Mucosa of descending colon (tissue), 3 donors: ENCODE data around the gene GALNS. TPM values are rescaled to one million over a fixed set of nuclear protein-coding genes. Genes with fewer than 3 reads are reported as not detected.
"Not testable (repeated sequence)": the region's sequence is repeated elsewhere in the genome, so short reads cannot be mapped to it uniquely, and the experiment has no call there.

Source experiments
- ATAC-seq: fragments of 200-7000 bp; cut with Tn5 transposase; one replicate; pipeline ENCODE4 v1.9.1; 2020; ENCODE audit warnings: mild to moderate bottlenecking, moderate library complexity
- DNase-seq, 3 donors: peaks; one replicate each; pipeline ENCODE4 v3.0.0-alpha.2; 2020
- H3K36me3 ChIP-seq: fragments of 200-600 bp; one replicate; pipeline ENCODE4 v1.8.0; 2021; ENCODE audit warnings: low read depth, mild to moderate bottlenecking
- H3K4me1 ChIP-seq: fragments of 200-600 bp; one replicate; pipeline ENCODE4 v1.8.0; 2021; ENCODE audit warnings: low read depth, mild to moderate bottlenecking
- H3K4me3 ChIP-seq: fragments of 200-600 bp; one replicate; pipeline ENCODE4 v1.8.0; 2021; ENCODE audit warnings: mild to moderate bottlenecking
- H3K9me3 ChIP-seq: fragments of 200-600 bp; one replicate; pipeline ENCODE4 v1.8.0; 2021; ENCODE audit warnings: mild to moderate bottlenecking
- intact Hi-C, 2 donors: fragments of 100-400 bp; cut with DNase I in 1 of 2; cut with micrococcal nuclease in 1 of 2; formaldehyde crosslinking; loops; one replicate each; pipeline versions ENCODE4 v1.11.0 to v1.11.1; 2022; cut with DNase I, micrococcal nuclease
- total RNA-seq, 3 donors: library from RNA; stranded (reverse); fragmentation: NEBNext Ultra II Directional in 2 of 3; extraction: Animal tissue kit (Norgen Biotek cat#: 25700) in 2 of 3; gene quantifications; one replicate each; pipeline versions ENCODE4 v1.2.1 to v1.2.4, GENCODE V29; 2021 to 2023
- TF ChIP-seq, protein P1 (sequence below): fragments of 200-600 bp; IDR thresholded peaks from one replicate; pipeline ENCODE4 v1.8.0; 2022; ENCODE audit warnings: antibody characterized with exemption, mild to moderate bottlenecking
- donor health status: DM: no; HTN: no; CAD: no; lungs with moderate emphysema.
- donor health status: DM: no; HTN: no; CAD: no.
- donor health status: DM: no; HTN: yes; CAD: no.

GALNS gene
- total RNA-seq, 3 donors from 2014 or later: 37.4 to 65.3 (median 44.0) TPM

DNA sequence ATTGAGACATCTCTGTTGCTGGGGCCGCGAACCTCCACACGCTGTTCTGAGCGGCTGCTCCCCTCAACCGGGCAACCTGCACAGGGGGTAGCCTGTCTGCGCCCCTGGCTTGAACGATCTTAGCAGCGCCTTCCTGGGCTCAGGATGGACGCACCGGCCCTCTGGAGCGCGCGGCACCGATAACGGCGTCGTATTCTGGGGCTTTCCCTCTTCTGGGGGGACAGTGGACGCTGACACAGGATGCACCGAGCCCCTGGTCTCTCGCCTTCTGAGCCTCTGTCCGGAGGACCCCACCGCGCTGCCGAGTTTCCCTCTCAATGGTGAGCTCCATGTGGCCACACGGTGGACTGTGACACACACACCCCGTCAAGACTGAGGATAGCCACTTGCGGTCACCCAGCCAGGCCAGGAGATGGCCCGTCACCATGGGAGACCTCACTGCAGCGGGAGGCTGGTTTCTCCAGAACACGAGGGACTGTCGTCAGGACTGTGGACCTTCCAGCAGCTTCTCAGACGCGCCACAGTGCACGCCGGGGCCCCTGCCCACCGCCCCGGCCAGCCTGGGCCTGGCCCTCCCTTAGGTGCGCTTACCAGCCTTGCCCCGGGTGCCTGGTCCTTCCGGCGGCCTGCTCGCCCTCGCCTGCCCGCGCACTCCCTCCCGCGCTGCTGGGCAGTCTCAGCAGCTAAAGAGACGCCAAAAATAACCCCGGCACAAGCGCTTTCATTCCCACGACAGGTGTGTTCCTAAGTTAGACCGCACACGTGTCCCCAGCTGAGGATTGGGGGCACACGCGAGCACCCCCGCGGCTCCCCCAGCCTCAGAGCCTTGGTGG is 39.7 kb upstream of the GALNS start:
- intact Hi-C loops: no loop called here
- DNase-seq: no peak

DNA sequence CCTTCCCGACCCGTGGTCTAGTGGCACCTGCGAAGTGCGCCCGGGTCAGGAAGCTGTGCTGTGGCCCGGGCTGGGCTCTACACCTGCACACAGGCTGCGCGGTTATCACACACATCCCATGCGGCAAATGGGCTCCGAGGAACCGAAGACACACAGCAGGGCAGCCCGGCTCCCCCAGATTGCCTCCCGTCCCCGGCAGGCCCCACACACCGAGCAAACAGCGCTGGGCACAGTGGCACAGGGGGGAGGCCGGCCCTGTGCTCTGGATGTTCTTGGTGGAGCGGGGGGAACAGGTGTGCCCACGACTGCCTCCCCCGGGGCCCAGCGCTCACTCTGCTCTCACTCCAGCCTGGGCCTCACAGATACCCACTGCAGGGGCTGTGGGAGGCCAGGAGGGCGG is 38.6 kb upstream of the GALNS start:
- no peak for DNase-seq
- no peaks in the 10 kb centered on the region for H3K36me3 ChIP-seq
- no peaks in the 10 kb centered on the region for H3K9me3 ChIP-seq
- no peak overlapping the region for H3K4me3 ChIP-seq
- intact Hi-C loops: no loop called here
- no peaks in the 10 kb centered on the region for H3K4me1 ChIP-seq
- ATAC-seq: no peak
- TF ChIP-seq, protein P1, sequence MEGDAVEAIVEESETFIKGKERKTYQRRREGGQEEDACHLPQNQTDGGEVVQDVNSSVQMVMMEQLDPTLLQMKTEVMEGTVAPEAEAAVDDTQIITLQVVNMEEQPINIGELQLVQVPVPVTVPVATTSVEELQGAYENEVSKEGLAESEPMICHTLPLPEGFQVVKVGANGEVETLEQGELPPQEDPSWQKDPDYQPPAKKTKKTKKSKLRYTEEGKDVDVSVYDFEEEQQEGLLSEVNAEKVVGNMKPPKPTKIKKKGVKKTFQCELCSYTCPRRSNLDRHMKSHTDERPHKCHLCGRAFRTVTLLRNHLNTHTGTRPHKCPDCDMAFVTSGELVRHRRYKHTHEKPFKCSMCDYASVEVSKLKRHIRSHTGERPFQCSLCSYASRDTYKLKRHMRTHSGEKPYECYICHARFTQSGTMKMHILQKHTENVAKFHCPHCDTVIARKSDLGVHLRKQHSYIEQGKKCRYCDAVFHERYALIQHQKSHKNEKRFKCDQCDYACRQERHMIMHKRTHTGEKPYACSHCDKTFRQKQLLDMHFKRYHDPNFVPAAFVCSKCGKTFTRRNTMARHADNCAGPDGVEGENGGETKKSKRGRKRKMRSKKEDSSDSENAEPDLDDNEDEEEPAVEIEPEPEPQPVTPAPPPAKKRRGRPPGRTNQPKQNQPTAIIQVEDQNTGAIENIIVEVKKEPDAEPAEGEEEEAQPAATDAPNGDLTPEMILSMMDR: no peak

More for the DNA sequence above, 39.7 kb upstream of the GALNS start:
- ATAC-seq: no peak
- H3K4me1 ChIP-seq: no peaks in the 10 kb centered on the region
- H3K36me3 ChIP-seq: no peaks in the 10 kb centered on the region
- no peak overlapping the region for H3K4me3 ChIP-seq
- TF ChIP-seq, protein P1: no peak
- no peaks in the 10 kb centered on the region for H3K9me3 ChIP-seq

DNA sequence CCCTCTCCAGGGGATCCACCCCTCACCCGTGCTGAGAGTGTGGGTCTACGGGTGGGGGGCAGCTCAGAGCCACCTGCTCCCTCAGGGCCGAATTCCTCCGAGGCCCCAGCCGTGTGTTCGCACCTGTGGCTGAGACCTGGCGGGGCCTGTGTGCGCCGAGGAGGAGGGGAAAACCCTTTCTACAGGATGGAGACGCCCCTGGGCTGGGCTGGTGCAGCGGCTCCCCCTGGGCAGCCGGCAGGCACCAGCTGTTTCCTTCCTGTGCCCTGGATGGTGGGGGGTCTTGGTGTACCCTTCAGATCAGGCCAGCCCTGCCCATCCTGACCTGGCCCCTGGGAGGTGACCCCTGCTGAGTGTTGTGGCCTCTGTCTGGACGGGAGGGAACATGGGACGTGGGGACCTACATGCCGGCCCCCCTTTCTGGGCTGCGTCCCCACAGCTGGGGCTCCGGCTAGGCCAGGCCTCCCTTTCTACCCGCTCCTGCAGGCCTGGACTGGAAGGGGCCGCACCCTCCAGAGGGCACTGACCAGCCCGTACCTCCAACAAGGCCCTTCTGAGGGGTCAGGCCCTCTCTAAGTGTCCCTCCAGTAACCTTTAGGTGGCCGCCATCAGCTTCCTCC is 38.0 kb upstream of the GALNS start:
- TF ChIP-seq, protein P1: no peak
- intact Hi-C loops: no loop called here
- ATAC-seq: no peak
- Histone ChIP-seq H3K4me3 (no peak overlapping the region), H3K4me1 (no peaks in the 10 kb centered on the region), H3K36me3 (no peaks in the 10 kb centered on the region), H3K9me3 (no peaks in the 10 kb centered on the region)
- no peak for DNase-seq

DNA sequence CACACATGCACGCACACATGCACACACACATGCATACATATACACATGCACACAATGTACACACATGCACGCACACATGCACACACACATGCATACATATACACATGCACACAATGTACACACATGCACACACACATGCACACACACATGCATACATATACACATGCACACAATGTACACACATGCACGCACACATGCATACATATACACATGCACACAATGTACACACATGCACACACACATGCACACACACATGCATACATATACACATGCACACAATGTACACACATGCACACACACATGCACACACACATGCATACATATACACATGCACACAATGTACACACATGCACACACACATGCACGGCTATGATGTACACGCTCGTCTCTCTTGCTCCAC is 37.5 kb upstream of the GALNS start:
- ATAC-seq, H3K4me1 ChIP-seq, DNase-seq, H3K9me3 ChIP-seq, H3K4me3 ChIP-seq, H3K36me3 ChIP-seq, intact Hi-C loops: not testable (repeated sequence)

DNA sequence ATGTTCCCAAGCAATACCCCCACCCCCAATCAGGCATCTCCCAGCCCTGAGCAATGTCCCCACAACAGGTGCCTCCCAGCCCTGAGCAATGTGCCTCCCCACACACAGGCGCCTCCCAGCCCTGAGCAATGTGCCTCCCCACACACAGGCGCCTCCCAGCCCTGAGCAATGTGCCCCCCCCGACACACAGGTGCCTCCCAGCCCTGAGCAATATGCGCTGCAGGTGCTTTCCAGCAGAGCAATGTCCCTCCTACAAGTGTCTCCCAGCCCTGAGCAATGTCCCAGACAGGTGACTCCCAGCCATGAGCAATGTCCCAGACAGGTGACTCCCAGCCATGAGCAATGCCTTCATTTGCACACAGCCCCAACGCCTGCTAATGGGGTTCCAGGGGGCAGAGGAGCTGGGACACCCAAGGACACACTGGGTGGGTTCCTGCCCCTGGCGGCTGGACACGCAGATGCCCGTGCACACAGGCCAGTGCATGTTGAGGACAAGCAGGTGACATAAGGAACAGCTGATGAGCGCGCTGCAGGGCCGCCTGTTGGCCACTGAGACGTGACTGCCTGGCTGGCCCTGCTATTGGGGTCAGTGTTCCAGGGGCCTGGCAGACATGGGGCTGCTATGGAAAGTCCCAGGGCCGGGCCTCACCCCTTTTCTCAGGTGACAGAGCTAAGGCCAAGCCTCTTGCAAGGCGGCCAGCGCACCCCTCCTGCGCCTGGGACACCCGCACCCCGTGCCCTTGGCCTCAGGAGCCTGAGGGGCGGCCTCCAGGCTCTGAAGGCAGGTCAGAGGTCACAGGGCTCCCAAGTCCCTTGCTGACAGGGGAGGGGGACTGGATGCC is 36.6 kb upstream of the GALNS start:
- Histone ChIP-seq H3K36me3 (no peaks in the 10 kb centered on the region), H3K4me1 (no peaks in the 10 kb centered on the region), H3K9me3 (no peaks in the 10 kb centered on the region), H3K4me3 (no peak overlapping the region)
- DNase-seq (no peak), ATAC-seq (peak; percentile 31)
- TF ChIP-seq, protein P1: no peak
- intact Hi-C loops: no loop called here
